Skeletal muscle satellite cell (primary cell): ENCODE measurements around the gene CTRL. TPM values are rescaled to one million over a fixed set of nuclear protein-coding genes. Genes with fewer than 3 reads are reported as not detected.

Experiments used
- H3K27me3 ChIP-seq: 2 replicates; pipeline ENCODE4 v1.7.0; 2013; ENCODE audit warnings: low read length; ENCODE audit not compliant: control insufficient read depth, insufficient read depth
- H3K36me3 ChIP-seq: 2 replicates; pipeline ENCODE4 v1.7.0; 2013; ENCODE audit warnings: mild to moderate bottlenecking, control low read depth, low read length; ENCODE audit not compliant: insufficient read depth
- H3K4me1 ChIP-seq: 2 replicates; pipeline ENCODE4 v1.7.0; 2013; ENCODE audit warnings: low read length; ENCODE audit not compliant: control insufficient read depth, insufficient read depth
- H3K4me2 ChIP-seq: 2 replicates; pipeline ENCODE4 v1.7.0; 2013; ENCODE audit warnings: mild to moderate bottlenecking, low read length
- H3K4me3 ChIP-seq: 2 replicates; pipeline ENCODE4 v1.7.0; 2013; ENCODE audit warnings: low read length
- H3K9ac ChIP-seq: 2 replicates; pipeline ENCODE4 v1.7.0; 2013; ENCODE audit warnings: mild to moderate bottlenecking, low read depth, low read length, moderate library complexity
- H3K9me3 ChIP-seq: replicated peaks from 2 replicates; pipeline ENCODE4 v1.7.0; 2013; ENCODE audit warnings: mild to moderate bottlenecking, control low read depth, low read length
- small RNA-seq: library from RNA; depleted of rRNA; stranded (forward); fragments of <200 nt; gene quantifications from one replicate; pipeline ENCODE3, GENCODE V24; 2012

The CTRL gene

DNA sequence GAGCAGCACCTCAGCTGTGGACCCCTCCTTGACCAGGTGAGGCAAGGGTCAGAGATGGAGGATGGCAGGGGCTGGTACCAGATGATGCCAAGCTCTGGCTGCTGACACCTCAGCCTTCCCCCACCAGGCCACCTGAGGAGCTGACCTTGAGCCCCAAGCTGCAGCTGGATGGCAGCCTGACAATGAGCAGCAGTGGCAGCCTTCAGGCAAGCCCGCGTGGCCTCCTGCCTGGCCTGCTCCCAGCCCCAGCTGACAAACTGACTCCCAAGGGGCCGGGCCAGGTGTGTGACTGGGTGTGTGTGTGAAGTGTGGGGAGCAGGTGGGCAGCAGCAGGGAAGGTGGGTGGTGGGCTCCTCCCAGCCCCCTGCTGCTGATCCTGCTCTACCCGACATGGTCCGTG lies 51.7 kb downstream of the CTRL start:
- H3K4me2 ChIP-seq = no peak overlapping the region
- H3K4me1 ChIP-seq = peaks cover 20% of the 10 kb centered on the region
- H3K36me3 ChIP-seq = peaks cover 89% of the 10 kb centered on the region
- no peak overlapping the region for H3K9ac ChIP-seq
- H3K4me3 ChIP-seq = no peak overlapping the region
- H3K9me3 ChIP-seq = no peaks in the 10 kb centered on the region
- H3K27me3 ChIP-seq = no peaks in the 10 kb centered on the region

Small RNA genes lying within 50 kb of the gene (small RNA-seq; reads per million reads assigned to genes)
- not detected for gene NRN1L
